NCI-H2196 treated with DMSO at 0.1 percent for 48 hours (cell line): Measurements from ENCODE around the gene KCNQ1.

Experiments
- DNase-seq: peaks from one replicate; lab custom pipeline; 2025; ENCODE audit not compliant: unreplicated experiment; lab: John Stamatoyannopoulos, UW

KCNQ1 gene

DNA sequence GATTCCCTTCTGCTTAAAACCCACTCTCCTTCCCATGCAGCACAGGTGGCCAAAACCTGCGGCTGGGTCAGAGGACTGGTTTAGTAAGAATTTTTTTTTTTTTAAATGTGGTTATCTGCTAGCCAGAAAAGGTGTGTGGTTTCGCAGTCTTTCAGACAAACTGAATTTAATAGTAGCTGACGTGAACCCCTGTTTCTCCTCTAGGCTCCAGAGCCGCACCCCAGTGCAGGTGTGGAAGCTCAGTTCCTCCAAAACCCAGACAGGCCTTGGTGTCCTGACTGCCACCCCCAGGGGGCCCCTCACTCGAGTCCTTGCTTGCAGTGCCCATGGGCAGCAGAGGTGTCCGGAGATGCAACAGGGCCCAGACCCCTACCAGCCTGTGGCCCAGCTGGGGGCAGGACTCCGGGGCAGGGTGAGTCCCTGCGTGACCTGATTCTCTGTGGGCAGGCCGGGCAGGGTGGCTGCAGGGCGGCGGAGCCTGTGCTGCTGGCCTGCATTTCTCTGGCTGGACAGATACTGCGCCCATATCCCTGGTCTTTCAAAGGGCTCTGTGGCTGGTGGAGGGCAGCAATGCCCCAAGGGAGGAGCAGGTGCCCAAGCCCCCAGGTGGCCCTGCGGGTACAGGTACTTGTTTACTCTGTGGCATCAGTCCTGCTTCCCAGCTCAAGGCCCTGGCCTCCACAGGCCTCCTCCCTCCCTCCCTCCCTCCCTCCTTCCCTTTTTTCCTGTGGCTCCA, 15.2 kb downstream of the KCNQ1 start:
- no peak for DNase-seq

GRCh38 chr11:2460540-2461252, 15.9 kb downstream of the KCNQ1 start:
- DNase-seq: no peak

DNA sequence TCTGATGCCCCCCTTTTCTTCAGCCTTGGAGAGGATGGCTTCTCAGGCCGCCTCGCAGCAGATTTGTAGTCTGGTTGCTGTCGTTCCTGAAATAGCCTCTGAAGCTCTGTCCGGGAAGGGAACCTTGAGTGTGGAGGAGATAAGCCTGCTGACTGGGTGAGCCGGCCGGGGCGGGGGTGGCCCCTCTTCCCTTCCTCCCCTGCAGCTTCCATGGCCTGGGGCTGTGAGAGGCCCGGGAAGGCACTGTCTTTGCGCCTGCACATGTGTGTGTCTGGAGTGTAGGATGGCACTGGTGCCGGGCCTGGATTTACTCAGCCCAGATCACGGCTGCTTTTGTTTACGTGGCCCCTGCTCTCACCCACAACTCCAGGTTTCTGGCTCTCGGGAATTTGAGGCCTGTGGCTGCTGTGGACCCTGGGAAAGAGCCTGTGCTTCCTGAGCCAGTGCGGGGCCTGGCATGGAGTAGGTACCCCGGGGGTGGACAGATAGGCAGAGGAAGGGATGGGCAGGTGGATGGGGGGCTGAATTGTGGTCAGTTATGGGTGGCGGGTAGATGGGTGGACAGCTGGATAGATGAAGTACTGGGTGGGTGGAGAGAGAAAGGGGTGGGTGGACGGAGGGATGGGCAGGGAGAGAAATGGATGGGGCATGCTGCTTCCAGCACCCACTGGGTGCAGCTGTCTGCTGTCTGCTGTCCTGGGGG, 16.6 kb downstream of the KCNQ1 start:
- no peak for DNase-seq

DNA sequence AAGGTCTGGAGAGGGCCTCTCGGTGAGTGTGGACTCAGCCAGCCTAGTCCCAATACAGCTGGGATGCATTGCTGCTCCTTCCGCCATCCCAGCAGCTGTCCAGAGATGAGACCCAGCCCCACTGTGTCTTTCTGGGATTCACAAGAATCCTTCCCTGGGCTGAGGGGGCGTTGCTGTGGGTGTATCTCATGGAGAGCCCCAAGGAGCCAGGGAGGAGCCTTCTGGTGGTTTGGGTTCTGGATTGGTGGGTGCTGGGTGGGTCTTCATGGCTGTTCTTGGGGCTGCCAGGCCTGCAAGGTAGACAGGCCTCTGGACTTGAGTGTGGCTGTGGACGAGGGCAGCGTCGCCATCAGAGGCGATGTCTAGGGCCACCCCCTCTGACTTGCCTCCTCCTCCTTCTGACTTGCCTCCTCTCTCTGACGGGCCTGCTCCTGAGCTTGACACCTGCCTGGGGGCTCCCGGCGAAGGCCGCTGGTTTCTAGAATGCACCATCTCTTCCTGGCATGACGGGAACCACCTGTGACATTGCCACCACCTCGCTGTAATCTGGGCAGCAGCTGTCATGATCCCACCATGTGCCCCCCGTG, 17.2 kb downstream of the KCNQ1 start:
- no peak for DNase-seq

- DNase-seq: no peak
Observed at GRCh38 chr11:2462543-2462985, 17.8 kb downstream of the KCNQ1 start.

GRCh38 chr11:2462986-2463765, 18.4 kb downstream of the KCNQ1 start:
- no peak for DNase-seq

DNA sequence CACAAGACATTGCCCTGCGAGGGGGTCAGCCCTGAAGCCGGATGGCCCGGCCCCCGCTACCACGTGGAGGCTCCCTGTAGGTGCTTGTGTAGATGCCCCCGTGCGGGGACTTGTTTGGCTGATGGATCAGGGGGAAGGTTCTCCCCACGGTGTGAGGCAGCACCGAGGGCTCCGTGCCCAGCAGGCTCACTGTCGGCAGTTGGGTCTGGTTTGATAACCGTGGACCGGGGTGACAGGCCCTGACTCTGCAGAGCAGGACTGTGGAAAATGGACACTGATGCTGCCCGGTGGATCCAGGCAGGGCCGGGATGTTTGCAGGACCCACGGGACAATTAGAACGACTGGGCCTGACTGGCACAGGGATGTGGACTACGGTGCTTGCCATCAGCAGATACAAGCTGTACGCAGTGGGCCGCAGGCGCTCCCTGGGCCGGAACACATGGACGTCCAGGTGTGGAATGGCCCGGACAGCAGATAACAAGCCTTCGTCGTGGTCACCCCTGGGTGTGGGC, 19.0 kb downstream of the KCNQ1 start:
- no peak for DNase-seq

GRCh38 chr11:2464451-2465165, 19.8 kb downstream of the KCNQ1 start:
- no peak for DNase-seq

DNA sequence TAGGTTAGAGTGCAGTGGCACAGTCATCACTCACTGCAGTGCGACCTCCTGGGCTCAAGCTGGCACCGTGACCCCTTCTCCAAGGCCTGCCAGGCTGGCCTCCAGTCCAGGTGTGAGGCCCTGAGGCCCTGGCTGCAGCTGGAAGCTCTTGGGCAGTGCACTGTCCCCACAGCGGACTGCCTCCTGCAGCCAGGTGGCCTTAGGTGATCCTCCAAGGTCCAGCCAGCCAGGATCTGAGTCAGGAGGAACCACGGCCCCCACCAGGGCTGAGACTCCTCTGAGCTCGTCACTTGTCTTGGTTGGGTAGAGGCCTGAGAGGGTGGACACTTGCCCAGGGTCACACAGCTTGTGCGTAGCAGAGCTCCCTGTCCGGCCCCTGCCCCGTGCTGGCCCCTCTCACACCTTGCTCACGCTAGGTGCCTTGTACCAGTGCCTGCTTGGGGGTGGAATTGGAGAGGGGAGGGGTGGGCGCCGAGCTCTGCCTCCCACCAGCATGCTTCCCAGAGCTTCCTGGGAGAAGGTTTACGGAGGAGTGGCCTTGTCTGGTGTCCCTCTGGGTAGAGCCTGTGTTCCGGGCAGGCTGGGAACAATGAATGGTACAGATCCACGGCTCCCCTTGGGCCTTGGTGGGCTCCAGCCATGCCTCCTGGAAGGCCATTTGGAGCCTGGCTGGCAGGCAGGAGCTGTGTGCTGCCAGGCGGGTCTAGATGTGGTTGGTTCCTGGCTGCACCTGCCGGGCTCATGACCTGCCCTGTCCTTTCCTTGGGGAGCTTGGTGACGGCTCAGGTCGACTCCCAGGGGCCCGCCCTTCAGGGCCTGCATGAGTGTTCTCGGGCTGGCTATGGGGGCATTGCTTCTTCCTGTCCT, 20.6 kb downstream of the KCNQ1 start:
- no peak for DNase-seq

GRCh38 chr11:2466069-2466801, 21.4 kb downstream of the KCNQ1 start:
- no peak for DNase-seq

DNA sequence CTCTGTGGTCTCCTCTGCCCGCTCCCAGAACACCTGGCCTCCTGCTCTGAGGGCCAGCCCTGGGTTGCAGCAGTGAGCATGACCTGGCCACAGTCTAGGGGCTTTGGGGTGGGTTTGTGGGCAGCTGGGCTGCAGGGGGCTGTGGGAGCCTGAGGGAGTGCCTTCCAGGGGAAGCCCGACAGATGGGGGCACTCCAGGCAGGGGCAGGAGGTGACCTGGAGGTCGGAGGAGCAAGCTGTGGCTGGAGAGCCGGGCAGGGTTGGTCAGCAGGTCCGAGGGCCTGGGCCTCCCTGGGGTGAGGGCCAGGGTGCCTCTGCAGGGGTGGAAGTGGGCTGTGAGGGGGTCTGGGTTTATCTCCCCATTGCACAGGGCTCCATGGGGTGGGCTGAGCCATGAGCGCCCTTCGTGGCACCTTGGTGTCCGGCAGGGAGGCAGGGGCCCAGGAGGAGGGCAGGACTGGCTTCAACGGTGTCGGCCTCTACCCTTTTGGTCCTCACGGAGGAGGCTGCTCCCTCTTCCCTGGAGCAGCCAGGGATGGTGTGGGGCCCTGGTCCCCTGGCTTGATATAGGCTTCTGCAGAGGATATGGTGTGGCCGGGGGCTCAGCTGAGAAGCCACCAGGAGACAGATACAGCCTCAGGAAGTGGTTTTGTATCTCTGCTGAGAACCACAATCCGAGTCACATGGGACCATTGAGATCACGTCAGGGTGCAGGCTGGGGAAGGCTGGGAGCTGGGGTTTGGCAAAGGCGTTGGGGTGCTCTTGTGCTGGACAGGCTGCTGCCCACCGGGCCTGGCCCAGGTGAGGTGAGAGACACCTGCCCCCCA, 22.3 kb downstream of the KCNQ1 start:
- DNase-seq: no peak

GRCh38 chr11:2467695-2468055, 22.9 kb downstream of the KCNQ1 start:
- no peak for DNase-seq

GRCh38 chr11:2468363-2469235, 23.8 kb downstream of the KCNQ1 start:
- no peak for DNase-seq

- no peak for DNase-seq
Observed at GRCh38 chr11:2470495-2470894, 25.7 kb downstream of the KCNQ1 start.

GRCh38 chr11:2471048-2471803, 26.4 kb downstream of the KCNQ1 start:
- DNase-seq: no peak

DNA sequence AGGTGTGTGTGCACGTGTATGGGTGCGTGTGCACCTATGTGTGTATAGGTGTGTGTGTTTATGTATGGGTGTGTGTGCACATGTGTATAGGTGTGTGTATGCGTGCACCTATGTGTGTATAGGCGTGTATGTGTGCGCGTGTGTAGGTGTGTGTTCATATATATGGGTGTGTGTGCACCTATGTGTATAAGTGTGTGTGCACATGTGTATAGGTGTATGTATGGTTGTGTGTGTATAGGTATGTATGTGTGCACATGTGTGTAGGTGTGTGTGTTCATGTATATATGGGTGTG, 26.9 kb downstream of the KCNQ1 start:
- no peak for DNase-seq
